ENCODE measurements around the gene EXOC3.
"Not testable (repeated sequence)": the region's sequence is repeated elsewhere in the genome, so short reads cannot be mapped to it uniquely, and the experiment has no call there.

The EXOC3 gene

GRCh38 chr5:486597-486996 lies 43.6 kb downstream of the EXOC3 start:
- not testable (repeated sequence) for DNase-seq (ENCODE audit: low read depth)

GRCh38 chr5:488241-488640 lies 45.3 kb downstream of the EXOC3 start:
- DNase-seq (ENCODE audit: low read depth) = no peak

- DNase-seq (ENCODE audit: low read depth) = no peak
Observed at GRCh38 chr5:488744-489688, 46.0 kb downstream of the EXOC3 start.

- DNase-seq (ENCODE audit: low read depth) = no peak
Observed at GRCh38 chr5:489689-490080, 46.7 kb downstream of the EXOC3 start.

- no peak for DNase-seq (ENCODE audit: low read depth)
Observed at GRCh38 chr5:490116-491106, 47.4 kb downstream of the EXOC3 start.

GRCh38 chr5:491119-491855 lies 48.3 kb downstream of the EXOC3 start:
- DNase-seq (ENCODE audit: low read depth) = no peak

- DNase-seq (ENCODE audit: low read depth) = no peak
Observed at GRCh38 chr5:491856-492155, 48.8 kb downstream of the EXOC3 start.

- no peak for DNase-seq (ENCODE audit: low read depth)
Observed at GRCh38 chr5:492314-492893, 49.4 kb downstream of the EXOC3 start.

- no peak for DNase-seq (ENCODE audit: low read depth)
Observed at GRCh38 chr5:493119-493701, 50.2 kb downstream of the EXOC3 start.

- no peak for DNase-seq (ENCODE audit: low read depth)
Observed at GRCh38 chr5:493758-494157, 50.8 kb downstream of the EXOC3 start.

- DNase-seq (ENCODE audit: low read depth) = no peak
Observed at GRCh38 chr5:494667-495255, 51.8 kb downstream of the EXOC3 start.

GRCh38 chr5:496028-496427 lies 53.1 kb downstream of the EXOC3 start:
- DNase-seq (ENCODE audit: low read depth) = no peak

GRCh38 chr5:497090-497700 lies 54.2 kb downstream of the EXOC3 start:
- DNase-seq (ENCODE audit: low read depth) = no peak

GRCh38 chr5:497871-498509 lies 55.0 kb downstream of the EXOC3 start:
- DNase-seq (ENCODE audit: low read depth) = no peak

GRCh38 chr5:499233-500209 lies 56.5 kb downstream of the EXOC3 start:
- no peak for DNase-seq (ENCODE audit: low read depth)

GRCh38 chr5:500491-500890 lies 57.5 kb downstream of the EXOC3 start:
- DNase-seq (ENCODE audit: low read depth) = no peak

GRCh38 chr5:501105-501830 lies 58.3 kb downstream of the EXOC3 start:
- DNase-seq (ENCODE audit: low read depth) = no peak

- DNase-seq (ENCODE audit: low read depth) = no peak
Observed at GRCh38 chr5:501831-502184, 58.8 kb downstream of the EXOC3 start.

Data from GM04503 (cell line).